ENCODE data around the gene KIAA1217.

DNA sequence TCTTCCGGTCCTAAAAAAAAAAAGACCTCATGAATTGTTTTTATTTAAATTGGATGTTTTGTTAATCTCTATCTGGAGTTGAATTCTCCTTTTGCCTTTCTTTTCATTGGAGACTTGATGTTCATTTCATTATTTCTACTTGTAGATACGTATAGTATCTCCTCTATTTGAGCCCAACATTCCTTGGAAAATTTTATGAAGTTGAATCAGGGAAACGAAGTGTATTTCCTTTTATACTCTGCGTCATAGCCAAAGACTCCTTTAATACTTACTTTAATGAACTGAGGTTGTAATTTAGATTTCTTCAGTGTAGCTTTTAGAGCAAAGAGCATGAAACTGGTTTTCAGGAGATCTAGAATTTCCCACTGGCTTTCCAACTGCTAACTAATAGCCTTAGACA lies 132.4 kb downstream of the KIAA1217 start:
- TF ChIP-seq POLR2A (IDR thresholded peaks at IDR 0.05; ENCODE audit: low read depth, low read length) (no peak), TAF1 (IDR thresholded peaks at IDR 0.05; ENCODE audit: low read depth, low read length) (no peak), POLR2AphosphoS5 (IDR thresholded peaks at IDR 0.05; ENCODE audit: low read depth, low read length) (no peak), SPI1 (IDR thresholded peaks at IDR 0.05; ENCODE audit: low read depth, low read length) (no peak), POU2F2 (IDR thresholded peaks at IDR 0.05; ENCODE audit: low read depth, low read length) (no peak)

Data from GM12891 (cell line).